GM10266 (cell line): ENCODE measurements around the gene MGAM2.

ENCODE experiments used
- DNase-seq: peaks from one replicate; pipeline ENCODE4 v3.0.0; 2012; ENCODE audit errors: extremely low spot score
- TF ChIP-seq, protein P1 (sequence below): IDR thresholded peaks from 2 replicates; pipeline ENCODE4 v1.5.1; 2012; ENCODE audit warnings: mild to moderate bottlenecking, low read depth; ENCODE audit not compliant: control insufficient read depth, insufficient read depth; ENCODE audit errors: missing control alignments

MGAM2 gene

DNA sequence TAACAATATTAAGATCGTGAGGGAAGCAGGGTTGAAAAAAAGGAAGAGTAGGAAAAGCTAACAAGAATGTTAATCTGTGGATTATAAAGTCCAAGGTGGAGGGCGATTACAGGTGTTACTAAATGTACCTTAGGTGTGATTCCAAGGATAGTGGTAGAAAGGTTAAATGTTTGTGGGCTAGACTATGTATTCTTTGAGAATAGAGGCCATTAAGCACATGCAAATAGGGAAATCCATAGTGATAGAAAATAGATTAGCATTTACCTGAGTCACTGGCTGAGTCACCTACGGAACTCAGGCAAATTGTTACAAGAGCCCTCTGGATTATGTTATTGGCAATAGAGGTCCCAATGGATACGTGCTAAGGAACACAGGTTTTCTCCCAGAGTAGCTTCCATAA lies 9.0 kb downstream of the MGAM2 start:
- TF ChIP-seq, protein P1, sequence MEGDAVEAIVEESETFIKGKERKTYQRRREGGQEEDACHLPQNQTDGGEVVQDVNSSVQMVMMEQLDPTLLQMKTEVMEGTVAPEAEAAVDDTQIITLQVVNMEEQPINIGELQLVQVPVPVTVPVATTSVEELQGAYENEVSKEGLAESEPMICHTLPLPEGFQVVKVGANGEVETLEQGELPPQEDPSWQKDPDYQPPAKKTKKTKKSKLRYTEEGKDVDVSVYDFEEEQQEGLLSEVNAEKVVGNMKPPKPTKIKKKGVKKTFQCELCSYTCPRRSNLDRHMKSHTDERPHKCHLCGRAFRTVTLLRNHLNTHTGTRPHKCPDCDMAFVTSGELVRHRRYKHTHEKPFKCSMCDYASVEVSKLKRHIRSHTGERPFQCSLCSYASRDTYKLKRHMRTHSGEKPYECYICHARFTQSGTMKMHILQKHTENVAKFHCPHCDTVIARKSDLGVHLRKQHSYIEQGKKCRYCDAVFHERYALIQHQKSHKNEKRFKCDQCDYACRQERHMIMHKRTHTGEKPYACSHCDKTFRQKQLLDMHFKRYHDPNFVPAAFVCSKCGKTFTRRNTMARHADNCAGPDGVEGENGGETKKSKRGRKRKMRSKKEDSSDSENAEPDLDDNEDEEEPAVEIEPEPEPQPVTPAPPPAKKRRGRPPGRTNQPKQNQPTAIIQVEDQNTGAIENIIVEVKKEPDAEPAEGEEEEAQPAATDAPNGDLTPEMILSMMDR: no peak
- no peak for DNase-seq

DNA sequence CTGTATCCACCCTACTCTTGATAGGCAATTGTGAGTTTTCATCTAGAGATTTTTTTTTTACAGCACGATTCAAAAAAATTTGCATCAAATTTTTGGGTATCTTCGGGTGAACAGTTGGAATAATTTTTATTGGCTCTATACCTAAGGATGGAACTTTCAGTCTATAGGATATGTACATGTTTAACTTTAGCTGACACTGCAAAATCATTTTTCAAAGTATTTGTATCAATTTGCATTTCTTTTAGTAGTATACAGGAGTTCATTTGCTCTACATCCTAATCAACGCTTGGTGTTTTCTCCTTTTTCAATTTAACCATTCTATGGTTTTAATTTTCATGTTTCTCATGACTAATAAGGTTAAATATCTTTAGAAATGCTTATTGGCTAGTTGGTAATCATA lies 11.7 kb downstream of the MGAM2 start:
- TF ChIP-seq, protein P1: no peak
- no peak for DNase-seq

DNA sequence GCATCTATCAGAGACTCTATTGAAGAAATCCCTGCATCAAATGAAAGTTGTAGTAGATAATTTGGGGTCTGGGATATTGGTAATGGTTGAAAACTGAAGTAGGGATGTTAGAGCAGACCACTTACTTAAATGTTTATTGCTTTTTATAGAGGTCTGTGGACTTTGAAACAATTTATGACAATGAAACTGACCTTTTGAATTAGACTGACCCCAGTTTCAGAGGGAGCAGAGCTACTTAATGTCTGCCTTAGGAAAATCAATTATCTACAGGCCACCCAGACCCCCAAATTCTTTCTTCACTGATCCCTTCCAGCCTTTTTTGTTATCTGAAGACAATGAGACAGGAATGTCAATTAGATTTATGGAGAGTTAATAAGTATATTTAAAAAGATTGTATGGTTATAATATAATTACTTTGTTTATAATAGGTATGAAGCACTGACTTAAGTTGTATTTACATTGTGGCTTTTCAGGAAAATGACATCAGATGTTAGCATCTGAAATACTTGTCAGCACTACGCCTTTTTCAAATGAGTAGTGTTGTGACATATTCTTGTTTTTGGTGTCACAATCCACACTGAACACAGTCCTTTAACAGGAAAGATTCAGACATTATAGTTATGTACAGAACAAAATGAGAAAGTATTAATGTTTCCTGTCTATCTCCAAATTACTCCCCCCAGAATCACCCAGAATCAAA lies 13.9 kb downstream of the MGAM2 start:
- no peak for DNase-seq
- TF ChIP-seq, protein P1: no peak

DNA sequence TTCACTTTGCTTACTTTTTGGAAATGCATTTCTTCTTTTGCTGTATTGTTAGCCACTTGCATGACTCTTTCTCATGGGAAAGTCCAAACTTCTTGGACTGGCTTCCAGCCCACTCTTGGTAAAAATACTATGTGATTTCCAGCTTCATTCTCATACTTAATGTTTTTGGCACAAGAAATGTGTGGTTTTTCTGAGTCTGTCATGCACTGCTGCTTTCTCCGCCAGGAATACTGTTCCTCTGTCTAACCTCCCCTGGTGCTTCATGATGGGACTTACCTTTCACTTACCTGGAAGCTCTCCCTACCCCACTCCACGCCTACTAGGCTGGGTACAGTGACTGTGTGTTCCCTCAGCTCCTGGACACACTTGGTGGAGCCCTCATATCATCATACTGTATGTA lies 18.7 kb downstream of the MGAM2 start:
- DNase-seq: no peak
- TF ChIP-seq, protein P1: no peak

DNA sequence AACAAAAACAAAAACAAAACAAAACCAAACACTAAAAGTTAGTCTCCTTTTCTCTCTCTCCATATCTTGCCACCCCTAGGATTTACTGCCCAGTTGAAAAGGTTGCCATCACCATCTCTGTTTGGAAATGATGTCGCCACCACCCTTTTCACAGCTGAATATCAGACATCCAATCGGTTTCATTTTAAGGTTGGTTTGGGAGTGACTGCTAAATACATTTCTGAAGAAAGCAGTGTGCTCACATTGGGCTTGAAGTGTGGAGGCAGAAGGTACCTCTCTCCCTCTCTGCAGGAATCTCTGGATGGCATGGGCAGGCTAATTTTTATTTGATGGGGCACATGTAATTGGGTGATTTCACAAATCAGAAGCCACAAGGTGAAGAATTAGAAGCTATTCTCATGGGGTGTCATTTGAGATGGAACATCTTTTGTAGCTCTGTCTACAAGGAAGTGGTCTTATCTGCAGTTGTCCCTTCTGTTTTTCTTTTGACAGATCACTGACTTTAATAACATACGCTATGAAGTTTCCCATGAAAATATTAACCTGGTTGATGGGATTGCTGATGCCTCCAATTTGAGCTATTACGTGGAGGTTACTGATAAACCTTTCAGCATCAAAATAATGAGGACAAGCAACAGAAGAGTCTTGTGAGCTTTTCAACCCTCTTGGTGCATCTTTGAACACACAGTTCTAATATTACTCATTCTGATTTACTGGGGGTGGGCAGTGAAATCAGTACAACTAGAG lies 20.1 kb downstream of the MGAM2 start:
- TF ChIP-seq, protein P1: no peak
- no peak for DNase-seq

DNA sequence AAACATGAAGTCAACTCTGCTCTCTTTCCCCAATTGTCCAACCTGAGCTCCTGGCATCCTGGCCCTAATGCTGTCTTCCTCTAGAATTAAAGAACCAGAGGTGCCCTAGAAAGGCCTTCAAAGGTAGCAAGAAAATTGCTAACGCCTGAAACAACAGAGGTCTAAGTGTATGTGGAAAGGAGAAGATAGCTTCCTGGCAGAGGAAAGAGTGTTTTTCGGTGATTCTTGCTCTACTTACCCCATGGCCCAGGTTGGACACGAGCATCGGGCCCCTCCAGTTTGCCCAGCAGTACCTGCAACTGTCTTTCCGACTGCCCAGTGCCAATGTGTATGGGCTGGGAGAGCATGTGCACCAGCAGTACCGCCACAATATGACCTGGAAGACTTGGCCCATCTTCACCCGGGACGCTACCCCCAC lies 22.2 kb downstream of the MGAM2 start:
- no peak for DNase-seq
- TF ChIP-seq, protein P1: no peak

DNA sequence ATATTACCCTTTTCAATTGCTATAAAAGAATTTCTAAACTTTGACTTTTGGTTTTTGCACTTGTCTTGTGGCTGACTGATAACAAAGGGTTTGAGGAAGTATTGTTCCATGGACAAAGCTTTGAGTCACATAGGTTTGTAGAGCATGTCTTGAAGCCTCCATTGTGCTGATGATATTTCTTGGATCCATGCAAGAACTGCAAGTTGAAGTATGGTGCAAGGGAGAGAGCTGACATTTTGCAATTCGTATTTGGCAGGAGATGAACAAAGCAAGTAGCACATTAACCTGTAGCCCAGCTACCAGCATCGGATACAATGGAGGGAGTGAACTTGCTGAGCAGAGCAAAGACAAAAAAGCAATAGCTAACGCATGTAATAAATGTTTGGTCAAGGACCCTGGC lies 23.4 kb downstream of the MGAM2 start:
- DNase-seq: no peak
- TF ChIP-seq, protein P1: no peak
